Adrenal gland (tissue), 12 donors: Measurements from ENCODE around the gene DCLK3. TPM values are rescaled to one million over a fixed set of nuclear protein-coding genes. Genes with fewer than 3 reads are reported as not detected.
A peak's percentile ranks its signal among the peaks of the same experiment; 100 is the strongest.

ENCODE experiments used
- DNase-seq, 7 donors: peaks; one replicate each; pipeline ENCODE4 v3.0.0-alpha.2; 2019 to 2020
- H3K27ac ChIP-seq, 5 donors: fragments of 200-600 bp; sonication (generic) in 4 of 5; 1 replicate in 3 of 5; 2 replicates in 2 of 5; pipeline versions ENCODE4 v1.5.1 to v1.8.0; 2016 to 2020; ENCODE audit warnings: mild to moderate bottlenecking in 1 of 5
- H3K27me3 ChIP-seq: fragments of 200-600 bp; 2 replicates; pipeline ENCODE4 v1.8.0; 2021
- H3K36me3 ChIP-seq, 2 donors: fragments of 200-600 bp; replicated peaks in 1 of 2; 1 replicate in 1 of 2; 2 replicates in 1 of 2; pipeline versions ENCODE4 v1.5.1 to v1.8.0; 2018 to 2022
- H3K4me1 ChIP-seq, 2 donors: fragments of 200-600 bp; replicated peaks in 1 of 2; 1 replicate in 1 of 2; 2 replicates in 1 of 2; pipeline versions ENCODE4 v1.5.1 to v1.8.0; 2018 to 2021
- H3K4me3 ChIP-seq, 4 donors: fragments of 200-600 bp; sonication (generic) in 3 of 4; one replicate each; pipeline ENCODE4 v1.5.1; 2016 to 2018
- H3K9me3 ChIP-seq, 3 donors: fragments of 200-600 bp; sonication (generic) in 1 of 3; replicated peaks in 1 of 3; 1 replicate in 2 of 3; 2 replicates in 1 of 3; pipeline versions ENCODE4 v1.5.1 to v1.8.0; 2016 to 2021
- CTCF ChIP-seq, 6 experiments: fragments of 450-650 bp in 4 of 6; fragments of 200-600 bp in 2 of 6; sonication (generic) in 1 of 6; IDR thresholded peaks; 1 replicate in 5 of 6; 2 replicates in 1 of 6; pipeline versions ENCODE4 v1.5.1 to v1.8.0; 2016 to 2021; ENCODE audit warnings: antibody characterized with exemption in 6 of 6, mild to moderate bottlenecking in 2 of 6, moderate library complexity in 1 of 6
- POLR2A ChIP-seq, 2 donors: fragments of 450-650 bp; IDR thresholded peaks; one replicate each; pipeline ENCODE4 v1.6.1; 2017; ENCODE audit warnings: antibody characterized with exemption in 2 of 2, mild to moderate bottlenecking in 2 of 2, moderate library complexity in 1 of 2
- WGBS, 4 donors: extraction: QIAGEN DNeasy Blood & Tissue Kit in 2 of 4; methylation state at CpG; one replicate each; pipeline versions ENCODE4 v1.1.5 to v1.1.7; 2013 to 2017; 5-methylcytosine and 5-hydroxymethylcytosine counted together
- intact Hi-C, 2 donors: fragments of 100-400 bp; cut with DNase I; formaldehyde crosslinking; loops; one replicate each; pipeline versions ENCODE4 v1.14.1 to v1.15.0; 2022 to 2023
- polyA plus RNA-seq, 3 donors: library from polyadenylated mRNA; stranded (reverse); fragments of 200-250 nt in 2 of 3; fragments of 350-450 nt in 1 of 3; fragmentation: Illumina TruSeq in 1 of 3; extraction: RNeasy Lipid Tissue Mini Kit (QIAGEN cat#74804) in 1 of 3; gene quantifications; one replicate each; pipeline ENCODE4 v1.2.3, GENCODE V29; 2013 to 2014
- total RNA-seq, 9 donors: library from RNA; depleted of rRNA in 4 of 9; stranded (reverse); fragments of >200 nt in 4 of 9; fragments of 120-200 nt in 1 of 9; fragmentation: NEBNext Ultra II Directional in 1 of 9; extraction: Animal tissue kit (Norgen Biotek cat#: 25700) in 1 of 9; gene quantifications; one replicate each; pipeline versions ENCODE4 v1.1.0 to v1.2.4, GENCODE V29; 2013 to 2023
- donor health status: healthy with polysubstance abuse.
- donor health status: Bipolar disorder and iron deficiency.
- donor health status: DM: yes; HTN: yes; CAD: no.
- donor health status: DM: no; HTN: no; CAD: no.
- donor health status: DM: no; HTN: no; CAD: no.
- donor health status: DM: yes; HTN: yes; CAD: no.

DCLK3 gene
- total and polyA plus RNA-seq, 12 donors = under 0.01 to 1.5 (median 0.15) TPM; not detected in 6

GRCh38 chr3:36736301-36736700 lies 28.1 kb downstream of the DCLK3 start:
- intact Hi-C loops = loop anchor here in 1 of 2 donors (5.0 to 10.0 kb wide), 2 partner anchors 131 to 218 kb away; no protein-coding TSS in a partner anchor
- 74 to 87% (median 80%) methylated on average over 1 of the region's 1 CpG for WGBS, 4 donors

GRCh38 chr3:36734742-36735141 lies 29.6 kb downstream of the DCLK3 start:
- Histone ChIP-seq H3K27me3 (no peaks in the 10 kb centered on the region), H3K9me3 (no peaks in the 10 kb centered on the region), H3K36me3 (no peaks in the 10 kb centered on the region), H3K27ac (no peak overlapping the region), H3K4me3 (no peak overlapping the region), H3K4me1 (no peaks in the 10 kb centered on the region)
- DNase-seq = peak in 1 of 7 donors; percentile 4
- TF ChIP-seq POLR2A (IDR thresholded peaks at IDR 0.05) = no peak
- TF ChIP-seq CTCF (IDR thresholded peaks at IDR 0.05) = no peak
- WGBS, 4 donors = 74 to 86% (median 78%) methylated on average over 2 of the region's 2 CpGs
- intact Hi-C loops = loop anchor here (5.0 to 10.0 kb wide), 2 partner anchors 133 to 220 kb away; no protein-coding TSS in a partner anchor

More at GRCh38 chr3:36736301-36736700, 28.1 kb downstream of the DCLK3 start:
- no peak for DNase-seq
- TF ChIP-seq CTCF (IDR thresholded peaks at IDR 0.05) (no peak), POLR2A (IDR thresholded peaks at IDR 0.05) (no peak)
- Histone ChIP-seq H3K27me3 (no peaks in the 10 kb centered on the region), H3K27ac (no peak overlapping the region), H3K4me3 (no peak overlapping the region), H3K4me1 (no peaks in the 10 kb centered on the region), H3K36me3 (no peaks in the 10 kb centered on the region), H3K9me3 (no peaks in the 10 kb centered on the region)

- intact Hi-C loops = loop anchor here (5.0 to 10.0 kb wide), 2 partner anchors 134 to 221 kb away; no protein-coding TSS in a partner anchor
- 81 to 92% (median 85%) methylated on average over 1 of the region's 1 CpG for WGBS, 4 donors
- Histone ChIP-seq H3K27me3 (no peaks in the 10 kb centered on the region), H3K36me3 (no peaks in the 10 kb centered on the region), H3K27ac (no peak overlapping the region), H3K9me3 (no peaks in the 10 kb centered on the region), H3K4me3 (no peak overlapping the region), H3K4me1 (no peaks in the 10 kb centered on the region)
- DNase-seq = no peak
- no peak for TF ChIP-seq CTCF (IDR thresholded peaks at IDR 0.05)
- no peak for TF ChIP-seq POLR2A (IDR thresholded peaks at IDR 0.05)
These were observed 30.6 kb downstream of the DCLK3 start for GRCh38 chr3:36733723-36734122.

- intact Hi-C loops = loop anchor here (5.0 to 10.0 kb wide), 2 partner anchors 134 to 222 kb away; no protein-coding TSS in a partner anchor
- no peak overlapping the region for H3K27ac ChIP-seq
- 52 to 73% (median 59%) methylated on average over 1 of the region's 1 CpG for WGBS, 4 donors
- H3K4me3 ChIP-seq = no peak overlapping the region
- no peaks in the 10 kb centered on the region for H3K4me1 ChIP-seq
- no peak for DNase-seq
- TF ChIP-seq CTCF (IDR thresholded peaks at IDR 0.05) (no peak), POLR2A (IDR thresholded peaks at IDR 0.05) (no peak)
- H3K9me3 ChIP-seq = no peaks in the 10 kb centered on the region
- no peaks in the 10 kb centered on the region for H3K36me3 ChIP-seq
- no peaks in the 10 kb centered on the region for H3K27me3 ChIP-seq
These were observed 31.1 kb downstream of the DCLK3 start for GRCh38 chr3:36733162-36733696.
